Measurements from ENCODE around the gene CGB3.
"Not testable (repeated sequence)": the region's sequence is repeated elsewhere in the genome, so short reads cannot be mapped to it uniquely, and the experiment has no call there.

GRCh38 chr19:49039736-49040135 lies 15.6 kb upstream of the CGB3 start:
- TF ChIP-seq CTCF, POLR2A, POLR2AphosphoS5, EP300 (IDR thresholded peaks at IDR 0.05): not testable (repeated sequence)
